ENCODE data around the gene TRRAP.
"Not testable (repeated sequence)": the region's sequence is repeated elsewhere in the genome, so short reads cannot be mapped to it uniquely, and the experiment has no call there.

Gene TRRAP

GRCh38 chr7:98841179-98841997 lies 36.9 kb upstream of the TRRAP start:
- Histone ChIP-seq H3K27me3 (replicated peaks; ENCODE audit: insufficient read depth, low read length) (peaks cover 3% of the 10 kb centered on the region; the same call in 1 of the 2 replicates), H3K79me2 (ENCODE audit: low read length) (no peaks in the 10 kb centered on the region), H3K9ac (ENCODE audit: low read length) (no peak overlapping the region), H3K9me3 (replicated peaks; ENCODE audit: insufficient read depth, low read length) (no peaks in the 10 kb centered on the region), H3F3A (ENCODE audit: insufficient read depth, low read length) (no peaks in the 10 kb centered on the region), H3K27ac (ENCODE audit: low read length) (no peak overlapping the region), H2AFZ (ENCODE audit: low read length) (no peak overlapping the region), H3K9me2 (replicated peaks; ENCODE audit: insufficient read depth, low read length) (no peaks in the 10 kb centered on the region), H3K4me3 (ENCODE audit: low read length) (no peak overlapping the region), H4K20me1 (ENCODE audit: insufficient read depth, low read length) (no peaks in the 10 kb centered on the region), H3K4me1 (ENCODE audit: low read length) (no peaks in the 10 kb centered on the region), H3K4me2 (ENCODE audit: low read depth, low read length) (no peak overlapping the region), H3K36me3 (replicated peaks; ENCODE audit: insufficient read depth, low read length) (no peaks in the 10 kb centered on the region)
- peak; percentile 51 for DNase-seq
- TF ChIP-seq, protein P1, sequence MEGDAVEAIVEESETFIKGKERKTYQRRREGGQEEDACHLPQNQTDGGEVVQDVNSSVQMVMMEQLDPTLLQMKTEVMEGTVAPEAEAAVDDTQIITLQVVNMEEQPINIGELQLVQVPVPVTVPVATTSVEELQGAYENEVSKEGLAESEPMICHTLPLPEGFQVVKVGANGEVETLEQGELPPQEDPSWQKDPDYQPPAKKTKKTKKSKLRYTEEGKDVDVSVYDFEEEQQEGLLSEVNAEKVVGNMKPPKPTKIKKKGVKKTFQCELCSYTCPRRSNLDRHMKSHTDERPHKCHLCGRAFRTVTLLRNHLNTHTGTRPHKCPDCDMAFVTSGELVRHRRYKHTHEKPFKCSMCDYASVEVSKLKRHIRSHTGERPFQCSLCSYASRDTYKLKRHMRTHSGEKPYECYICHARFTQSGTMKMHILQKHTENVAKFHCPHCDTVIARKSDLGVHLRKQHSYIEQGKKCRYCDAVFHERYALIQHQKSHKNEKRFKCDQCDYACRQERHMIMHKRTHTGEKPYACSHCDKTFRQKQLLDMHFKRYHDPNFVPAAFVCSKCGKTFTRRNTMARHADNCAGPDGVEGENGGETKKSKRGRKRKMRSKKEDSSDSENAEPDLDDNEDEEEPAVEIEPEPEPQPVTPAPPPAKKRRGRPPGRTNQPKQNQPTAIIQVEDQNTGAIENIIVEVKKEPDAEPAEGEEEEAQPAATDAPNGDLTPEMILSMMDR (IDR thresholded peaks at IDR 0.05; ENCODE audit: low read length) = peak; percentile 95
- TF ChIP-seq EZH2 (optimal IDR thresholded peaks at IDR 0.05; ENCODE audit: low read depth, low read length) (no peak), EZH2phosphoT487 (IDR thresholded peaks at IDR 0.05; ENCODE audit: low read length) (no peak)

DNA sequence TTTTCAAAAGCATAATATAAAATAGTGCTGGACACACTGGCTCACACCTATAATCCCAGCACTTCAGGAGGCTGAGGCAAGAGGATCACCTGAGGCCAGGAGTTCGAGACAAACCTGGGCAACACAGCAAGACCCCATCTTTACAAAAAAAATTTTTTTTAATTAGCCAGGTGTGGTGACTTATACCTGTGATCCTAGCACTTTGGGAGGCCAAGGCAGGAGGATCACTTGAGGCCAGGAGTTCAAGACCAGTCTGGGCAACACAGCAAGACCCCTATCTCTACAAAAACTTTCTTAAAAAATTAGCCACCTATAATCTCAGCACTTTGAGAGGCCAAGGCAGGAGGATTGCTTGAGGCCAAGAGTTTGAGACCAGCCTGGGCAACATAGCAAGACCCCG lies 35.8 kb upstream of the TRRAP start:
- H3F3A ChIP-seq (ENCODE audit: insufficient read depth, low read length); H2AFZ ChIP-seq (ENCODE audit: low read length); H3K4me2 ChIP-seq (ENCODE audit: low read depth, low read length); H4K20me1 ChIP-seq (ENCODE audit: insufficient read depth, low read length); H3K9me2 ChIP-seq (replicated peaks; ENCODE audit: insufficient read depth, low read length); H3K79me2 ChIP-seq (ENCODE audit: low read length); H3K27ac ChIP-seq (ENCODE audit: low read length); H3K36me3 ChIP-seq (replicated peaks; ENCODE audit: insufficient read depth, low read length); DNase-seq; H3K9ac ChIP-seq (ENCODE audit: low read length); H3K27me3 ChIP-seq (replicated peaks; ENCODE audit: insufficient read depth, low read length); H3K9me3 ChIP-seq (replicated peaks; ENCODE audit: insufficient read depth, low read length); H3K4me1 ChIP-seq (ENCODE audit: low read length); H3K4me3 ChIP-seq (ENCODE audit: low read length): not testable (repeated sequence)

DNA sequence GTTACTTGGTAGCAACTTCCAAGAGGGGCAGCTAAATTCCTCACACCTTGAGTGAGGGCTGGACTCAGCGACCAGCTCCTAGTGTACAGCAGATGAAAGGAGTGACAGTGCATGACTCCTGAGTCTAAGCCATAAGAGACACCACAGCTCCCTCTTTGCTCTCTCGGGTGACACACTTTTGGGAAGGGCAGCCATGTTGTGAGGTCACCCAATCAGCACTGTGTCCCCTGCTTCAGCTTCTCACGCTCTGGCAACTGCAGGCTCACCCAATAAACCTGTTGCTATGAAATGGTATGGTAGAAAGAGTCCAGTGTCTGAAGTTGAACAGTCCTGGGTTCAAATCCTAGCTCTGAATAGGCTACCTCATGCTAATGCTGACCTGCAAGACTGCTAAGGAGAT lies 29.4 kb upstream of the TRRAP start:
- no peaks in the 10 kb centered on the region for H3K79me2 ChIP-seq (ENCODE audit: low read length)
- no peaks in the 10 kb centered on the region for H3F3A ChIP-seq (ENCODE audit: insufficient read depth, low read length)
- no peak overlapping the region for H2AFZ ChIP-seq (ENCODE audit: low read length)
- H4K20me1 ChIP-seq (ENCODE audit: insufficient read depth, low read length) = no peaks in the 10 kb centered on the region
- H3K36me3 ChIP-seq (replicated peaks; ENCODE audit: insufficient read depth, low read length) = no peaks in the 10 kb centered on the region
- H3K4me2 ChIP-seq (ENCODE audit: low read depth, low read length) = no peak overlapping the region
- no peaks in the 10 kb centered on the region for H3K27me3 ChIP-seq (replicated peaks; ENCODE audit: insufficient read depth, low read length)
- DNase-seq = no peak
- H3K27ac ChIP-seq (ENCODE audit: low read length) = no peak overlapping the region
- no peak overlapping the region for H3K4me3 ChIP-seq (ENCODE audit: low read length)
- no peak for TF ChIP-seq EZH2phosphoT487 (IDR thresholded peaks at IDR 0.05; ENCODE audit: low read length)
- no peak overlapping the region for H3K9ac ChIP-seq (ENCODE audit: low read length)
- H3K9me2 ChIP-seq (replicated peaks; ENCODE audit: insufficient read depth, low read length) = no peaks in the 10 kb centered on the region
- H3K9me3 ChIP-seq (replicated peaks; ENCODE audit: insufficient read depth, low read length) = no peaks in the 10 kb centered on the region
- H3K4me1 ChIP-seq (ENCODE audit: low read length) = no peaks in the 10 kb centered on the region

- DNase-seq = no peak
- Histone ChIP-seq H3K9ac (ENCODE audit: low read length) (no peak overlapping the region), H3K9me3 (replicated peaks; ENCODE audit: insufficient read depth, low read length) (no peaks in the 10 kb centered on the region), H3K27me3 (replicated peaks; ENCODE audit: insufficient read depth, low read length) (no peaks in the 10 kb centered on the region), H3K4me1 (ENCODE audit: low read length) (no peaks in the 10 kb centered on the region), H3K9me2 (replicated peaks; ENCODE audit: insufficient read depth, low read length) (no peaks in the 10 kb centered on the region), H2AFZ (ENCODE audit: low read length) (no peak overlapping the region), H3K4me2 (ENCODE audit: low read depth, low read length) (no peak overlapping the region), H3K36me3 (replicated peaks; ENCODE audit: insufficient read depth, low read length) (no peaks in the 10 kb centered on the region), H3F3A (ENCODE audit: insufficient read depth, low read length) (no peaks in the 10 kb centered on the region), H3K79me2 (ENCODE audit: low read length) (no peaks in the 10 kb centered on the region), H3K4me3 (ENCODE audit: low read length) (no peak overlapping the region), H4K20me1 (ENCODE audit: insufficient read depth, low read length) (no peaks in the 10 kb centered on the region), H3K27ac (ENCODE audit: low read length) (no peak overlapping the region)
- TF ChIP-seq EZH2 (optimal IDR thresholded peaks at IDR 0.05; ENCODE audit: low read depth, low read length) (no peak), EZH2phosphoT487 (IDR thresholded peaks at IDR 0.05; ENCODE audit: low read length) (no peak)
- TF ChIP-seq, protein P1 (IDR thresholded peaks at IDR 0.05; ENCODE audit: low read length) = no peak
These were observed 25.5 kb upstream of the TRRAP start for GRCh38 chr7:98852826-98853225.

All from MM.1S (cell line).